ENCODE measurements around the gene UNK.

GRCh38 chr17:75752405-75752709 is 32.2 kb upstream of the UNK start:
- TF ChIP-seq, protein P1, sequence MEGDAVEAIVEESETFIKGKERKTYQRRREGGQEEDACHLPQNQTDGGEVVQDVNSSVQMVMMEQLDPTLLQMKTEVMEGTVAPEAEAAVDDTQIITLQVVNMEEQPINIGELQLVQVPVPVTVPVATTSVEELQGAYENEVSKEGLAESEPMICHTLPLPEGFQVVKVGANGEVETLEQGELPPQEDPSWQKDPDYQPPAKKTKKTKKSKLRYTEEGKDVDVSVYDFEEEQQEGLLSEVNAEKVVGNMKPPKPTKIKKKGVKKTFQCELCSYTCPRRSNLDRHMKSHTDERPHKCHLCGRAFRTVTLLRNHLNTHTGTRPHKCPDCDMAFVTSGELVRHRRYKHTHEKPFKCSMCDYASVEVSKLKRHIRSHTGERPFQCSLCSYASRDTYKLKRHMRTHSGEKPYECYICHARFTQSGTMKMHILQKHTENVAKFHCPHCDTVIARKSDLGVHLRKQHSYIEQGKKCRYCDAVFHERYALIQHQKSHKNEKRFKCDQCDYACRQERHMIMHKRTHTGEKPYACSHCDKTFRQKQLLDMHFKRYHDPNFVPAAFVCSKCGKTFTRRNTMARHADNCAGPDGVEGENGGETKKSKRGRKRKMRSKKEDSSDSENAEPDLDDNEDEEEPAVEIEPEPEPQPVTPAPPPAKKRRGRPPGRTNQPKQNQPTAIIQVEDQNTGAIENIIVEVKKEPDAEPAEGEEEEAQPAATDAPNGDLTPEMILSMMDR (IDR thresholded peaks at IDR 0.05), result no peak
- TF ChIP-seq EZH2 (IDR thresholded peaks at IDR 0.05; ENCODE audit: borderline replicate concordance, insufficient read depth, low read depth, low read length, poor library complexity, severe bottlenecking), result no peak

Measured in B cell (primary cell).